LNCAP (cell line): ENCODE measurements around the gene PLCG2.

Experiments
- CTCF ChIP-seq: fragments of 450-650 bp; IDR thresholded peaks from 2 replicates; pipeline ENCODE4 v1.5.1; 2017; ENCODE audit warnings: mild to moderate bottlenecking

PLCG2 gene

GRCh38 chr16:81843243-81843582, 64.1 kb downstream of the PLCG2 start:
- no peak for TF ChIP-seq CTCF

- no peak for TF ChIP-seq CTCF
These were observed 64.6 kb downstream of the PLCG2 start for GRCh38 chr16:81843683-81844082.

- no peak for TF ChIP-seq CTCF
These were observed 67.0 kb downstream of the PLCG2 start for GRCh38 chr16:81846105-81846504.

GRCh38 chr16:81848306-81848853, 69.3 kb downstream of the PLCG2 start:
- TF ChIP-seq CTCF = no peak

- TF ChIP-seq CTCF = no peak
These were observed 71.3 kb downstream of the PLCG2 start for GRCh38 chr16:81850197-81850944.

GRCh38 chr16:81852347-81852746, 73.3 kb downstream of the PLCG2 start:
- no peak for TF ChIP-seq CTCF

- TF ChIP-seq CTCF = no peak
These were observed 76.6 kb downstream of the PLCG2 start for GRCh38 chr16:81855552-81856153.
